NCI-H1694 treated with DMSO at 0.1 percent for 48 hours (cell line): Measurements from ENCODE around the gene EIF3B.
A peak's percentile ranks its signal among the peaks of the same experiment; 100 is the strongest.
"Not testable (repeated sequence)": the region's sequence is repeated elsewhere in the genome, so short reads cannot be mapped to it uniquely, and the experiment has no call there.

Experiments
- DNase-seq: peaks from one replicate; lab custom pipeline; 2025; lab: John Stamatoyannopoulos, UW

EIF3B gene

GRCh38 chr7:2347351-2348063 lies 7.1 kb upstream of the EIF3B start:
- not testable (repeated sequence) for DNase-seq

GRCh38 chr7:2350055-2350454 lies 4.6 kb upstream of the EIF3B start:
- DNase-seq: no peak

GRCh38 chr7:2350861-2351260 lies 3.8 kb upstream of the EIF3B start:
- DNase-seq: no peak

- no peak for DNase-seq
Measured at GRCh38 chr7:2353113-2353935, 1.3 kb upstream of the EIF3B start.

- DNase-seq: peak; percentile 91
Measured at GRCh38 chr7:2353936-2354185, 766 bp upstream of the EIF3B start.

- no peak for DNase-seq
Measured at GRCh38 chr7:2354939-2355704, 495 bp downstream of the EIF3B start.

GRCh38 chr7:2355705-2356008 lies 1.0 kb downstream of the EIF3B start:
- no peak for DNase-seq

- no peak for DNase-seq
Measured at GRCh38 chr7:2357165-2357564, 2.5 kb downstream of the EIF3B start.

- DNase-seq: no peak
Measured at GRCh38 chr7:2357571-2357970, 2.9 kb downstream of the EIF3B start.

- DNase-seq: no peak
Measured at GRCh38 chr7:2358968-2359527, 4.4 kb downstream of the EIF3B start.

- no peak for DNase-seq
Measured at GRCh38 chr7:2359610-2360009, 5.0 kb downstream of the EIF3B start.

GRCh38 chr7:2360796-2361195 lies 6.2 kb downstream of the EIF3B start:
- no peak for DNase-seq

GRCh38 chr7:2362385-2363088 lies 7.9 kb downstream of the EIF3B start:
- no peak for DNase-seq

GRCh38 chr7:2369139-2369538 lies 14.5 kb downstream of the EIF3B start:
- no peak for DNase-seq

GRCh38 chr7:2371329-2371728 lies 16.7 kb downstream of the EIF3B start:
- no peak for DNase-seq

- no peak for DNase-seq
Measured at GRCh38 chr7:2372724-2373123, 18.1 kb downstream of the EIF3B start.

GRCh38 chr7:2373124-2373556 lies 18.5 kb downstream of the EIF3B start:
- no peak for DNase-seq

- no peak for DNase-seq
Measured at GRCh38 chr7:2373646-2374045, 19.0 kb downstream of the EIF3B start.

- no peak for DNase-seq
Measured at GRCh38 chr7:2374401-2374800, 19.8 kb downstream of the EIF3B start.

GRCh38 chr7:2374830-2375728 lies 20.5 kb downstream of the EIF3B start:
- no peak for DNase-seq
